HepG2 (cell line): ENCODE data around the gene ZNF556. TPM values are rescaled to one million over a fixed set of nuclear protein-coding genes. Genes with fewer than 3 reads are reported as not detected.

Experiments
- BCL6 ChIP-seq: IDR thresholded peaks from 2 replicates; pipeline ENCODE4 v1.6.1; 2016; ENCODE audit warnings: missing genetic modification reagents, missing compliant biosample characterization
- HINFP ChIP-seq: sonication (generic); formaldehyde crosslinking; IDR thresholded peaks from 2 replicates; pipeline ENCODE4 v1.4.0; 2020; ENCODE audit warnings: low read depth, mild to moderate bottlenecking, missing genetic modification reagents
- KDM3A ChIP-seq: IDR thresholded peaks from 2 replicates; pipeline ENCODE4 v1.6.1; 2018; ENCODE audit warnings: low read depth, missing compliant biosample characterization
- MBD4 ChIP-seq: IDR thresholded peaks from 2 replicates; pipeline ENCODE4 v1.6.1; 2012; ENCODE audit warnings: low read length, inconsistent platforms, borderline replicate concordance
- MIER3 ChIP-seq: IDR thresholded peaks from 2 replicates; pipeline ENCODE4 v1.6.1; 2016; ENCODE audit warnings: missing compliant biosample characterization, borderline replicate concordance
- MTA1 ChIP-seq: sonication (generic); formaldehyde crosslinking; IDR thresholded peaks from 2 replicates; pipeline ENCODE4 v1.4.0; 2020; ENCODE audit warnings: missing genetic modification reagents, mild to moderate bottlenecking, borderline replicate concordance
- NFIC ChIP-seq: IDR thresholded peaks from 2 replicates; pipeline ENCODE4 v1.6.1; 2012; ENCODE audit warnings: mild to moderate bottlenecking, low read length, inconsistent platforms
- NR2C2 ChIP-seq: sonication (generic); formaldehyde crosslinking; IDR thresholded peaks from 2 replicates; pipeline ENCODE4 v1.4.0; 2020; ENCODE audit warnings: missing genetic modification reagents, mild to moderate bottlenecking, moderate library complexity, borderline replicate concordance
- PCBP1 ChIP-seq: fragments of 200-400 bp; formaldehyde crosslinking; IDR thresholded peaks from 2 replicates; pipeline ENCODE4 v1.6.1; 2017; ENCODE audit warnings: mild to moderate bottlenecking, low read depth, low read length, borderline replicate concordance
- POLR2AphosphoS5 ChIP-seq: IDR thresholded peaks from 2 replicates; pipeline ENCODE4 v1.6.1; 2012; ENCODE audit warnings: low read depth, low read length
- PPARG ChIP-seq: conservative IDR thresholded peaks from 2 replicates; pipeline ENCODE4 v1.6.1; 2016; ENCODE audit warnings: missing biosample characterization, missing genetic modification reagents
- THAP9 ChIP-seq: sonication (generic); formaldehyde crosslinking; IDR thresholded peaks from 2 replicates; pipeline ENCODE4; 2020; ENCODE audit warnings: missing genetic modification reagents, mild to moderate bottlenecking, borderline replicate concordance
- ZFX ChIP-seq: sonication (generic); formaldehyde crosslinking; IDR thresholded peaks from 2 replicates; pipeline ENCODE4 v1.4.0; 2020; ENCODE audit warnings: mild to moderate bottlenecking, low read depth, missing genetic modification reagents, moderate library complexity
- ZIK1 ChIP-seq: sonication (generic); formaldehyde crosslinking; IDR thresholded peaks from 2 replicates; pipeline ENCODE4 v1.5.0; 2020; ENCODE audit warnings: mild to moderate bottlenecking, low read depth, missing genetic modification reagents, borderline replicate concordance
- ZNF251 ChIP-seq: sonication (generic); formaldehyde crosslinking; IDR thresholded peaks from 2 replicates; pipeline ENCODE4 v1.9.0; 2021; ENCODE audit warnings: mild to moderate bottlenecking, missing genetic modification reagents
- ZNF367 ChIP-seq: sonication (generic); formaldehyde crosslinking; IDR thresholded peaks from 2 replicates; pipeline ENCODE4 v1.4.0; 2020; ENCODE audit warnings: missing genetic modification reagents, borderline replicate concordance
- ZNF547 ChIP-seq: sonication (generic); formaldehyde crosslinking; IDR thresholded peaks from 2 replicates; pipeline ENCODE4 v1.5.1; 2020; ENCODE audit warnings: mild to moderate bottlenecking, missing genetic modification reagents
- ZNF577 ChIP-seq: sonication (generic); formaldehyde crosslinking; IDR thresholded peaks from 2 replicates; pipeline ENCODE4 v1.4.0; 2020; ENCODE audit warnings: mild to moderate bottlenecking, low read depth, missing genetic modification reagents, borderline replicate concordance
- ZNF670 ChIP-seq: sonication (generic); formaldehyde crosslinking; IDR thresholded peaks from 2 replicates; pipeline ENCODE4 v1.8.0; 2022; ENCODE audit warnings: mild to moderate bottlenecking, missing genetic modification reagents, borderline replicate concordance
- ZNF780A ChIP-seq: sonication (generic); formaldehyde crosslinking; IDR thresholded peaks from 2 replicates; pipeline ENCODE4 v1.8.0; 2022; ENCODE audit warnings: mild to moderate bottlenecking, missing genetic modification reagents, moderate library complexity
- polyA plus RNA-seq, 8 experiments: library from polyadenylated mRNA; depleted of rRNA in 3 of 8; stranded (reverse) in 7 of 8; unstranded in 1 of 8; fragments of >200 nt; fragmentation: Illumina TruSeq in 4 of 8; extraction: Trizol in 4 of 8; gene quantifications; 2 replicates each; pipeline versions ENCODE4 v1.2.1 to v1.2.3, GENCODE V29; 2011 to 2016; ENCODE audit warnings: low read depth in 4 of 8, missing spikeins in 1 of 8, mixed read lengths in 1 of 8; ENCODE audit not compliant: insufficient read depth in 1 of 8
- total RNA-seq, 5 experiments: library from RNA; depleted of rRNA; stranded (reverse); fragments of >200 nt; fragmentation: Illumina TruSeq; extraction: Trizol; gene quantifications; 2 replicates each; pipeline ENCODE4 v1.2.3, GENCODE V29; 2016; ENCODE audit warnings: low read depth in 1 of 5
- TF ChIP-seq, protein P1 (sequence below): IDR thresholded peaks from 2 replicates; pipeline ENCODE4 v1.6.1; 2016; ENCODE audit warnings: low read depth
- TF ChIP-seq, protein P2 (sequence below): sonication (generic); formaldehyde crosslinking; IDR thresholded peaks from 2 replicates; pipeline ENCODE4 v1.4.0; 2020; ENCODE audit warnings: missing genetic modification reagents

ZNF556 gene
- total and polyA plus RNA-seq, 2 of the 13 experiments (the other 11 are each of a cell fraction or from before 2014, with no cell fraction given), result 4.2 to 28.6 TPM

GRCh38 chr19:2900296-2901252 is 33.4 kb downstream of the ZNF556 start, which contains the start of gene ZNF57 (continued):
- peak; percentile 81 for TF ChIP-seq HINFP (CRISPR knock-in tag)
- peak; percentile 67; the same call in 1 of the 2 replicates for TF ChIP-seq PCBP1
- TF ChIP-seq, protein P1, sequence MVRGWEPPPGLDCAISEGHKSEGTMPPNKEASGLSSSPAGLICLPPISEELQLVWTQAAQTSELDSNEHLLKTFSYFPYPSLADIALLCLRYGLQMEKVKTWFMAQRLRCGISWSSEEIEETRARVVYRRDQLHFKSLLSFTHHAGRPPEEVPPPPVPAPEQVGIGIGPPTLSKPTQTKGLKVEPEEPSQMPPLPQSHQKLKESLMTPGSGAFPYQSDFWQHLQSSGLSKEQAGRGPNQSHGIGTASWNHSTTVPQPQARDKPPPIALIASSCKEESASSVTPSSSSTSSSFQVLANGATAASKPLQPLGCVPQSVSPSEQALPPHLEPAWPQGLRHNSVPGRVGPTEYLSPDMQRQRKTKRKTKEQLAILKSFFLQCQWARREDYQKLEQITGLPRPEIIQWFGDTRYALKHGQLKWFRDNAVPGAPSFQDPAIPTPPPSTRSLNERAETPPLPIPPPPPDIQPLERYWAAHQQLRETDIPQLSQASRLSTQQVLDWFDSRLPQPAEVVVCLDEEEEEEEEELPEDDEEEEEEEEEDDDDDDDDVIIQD (CRISPR knock-in tag), result no peak
- TF ChIP-seq ZNF577 (CRISPR knock-in tag), result no peak
- 0 out of 2 replicates have a peak, but pooled peaks have one; percentile 19 for TF ChIP-seq BCL6 (CRISPR knock-in tag)
- no peak for TF ChIP-seq ZNF780A
- TF ChIP-seq ZFX (CRISPR knock-in tag), result peak; percentile 75
- peak; percentile 42; the same call in 1 of the 2 replicates for TF ChIP-seq ZNF670 (CRISPR knock-in tag)
- no peak; the same call in 1 of the 2 replicates for TF ChIP-seq NR2C2
- no peak for TF ChIP-seq MIER3 (CRISPR knock-in tag)
- TF ChIP-seq MTA1 (CRISPR knock-in tag), result 0 out of 2 replicates have a peak, but pooled peaks have one; percentile 49
- no peak for TF ChIP-seq PPARG
- TF ChIP-seq KDM3A (CRISPR knock-in tag), result no peak
- TF ChIP-seq, protein P2, sequence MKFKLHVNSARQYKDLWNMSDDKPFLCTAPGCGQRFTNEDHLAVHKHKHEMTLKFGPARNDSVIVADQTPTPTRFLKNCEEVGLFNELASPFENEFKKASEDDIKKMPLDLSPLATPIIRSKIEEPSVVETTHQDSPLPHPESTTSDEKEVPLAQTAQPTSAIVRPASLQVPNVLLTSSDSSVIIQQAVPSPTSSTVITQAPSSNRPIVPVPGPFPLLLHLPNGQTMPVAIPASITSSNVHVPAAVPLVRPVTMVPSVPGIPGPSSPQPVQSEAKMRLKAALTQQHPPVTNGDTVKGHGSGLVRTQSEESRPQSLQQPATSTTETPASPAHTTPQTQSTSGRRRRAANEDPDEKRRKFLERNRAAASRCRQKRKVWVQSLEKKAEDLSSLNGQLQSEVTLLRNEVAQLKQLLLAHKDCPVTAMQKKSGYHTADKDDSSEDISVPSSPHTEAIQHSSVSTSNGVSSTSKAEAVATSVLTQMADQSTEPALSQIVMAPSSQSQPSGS (CRISPR knock-in tag), result peak; percentile 45; the same call in 1 of the 2 replicates
- no peak for TF ChIP-seq NFIC
- peak; percentile 73; the same call in 1 of the 2 replicates for TF ChIP-seq ZNF547
- no peak for TF ChIP-seq MBD4
- no peak for TF ChIP-seq THAP9
- TF ChIP-seq ZNF367 (CRISPR knock-in tag), result no peak
- peak; percentile 68 for TF ChIP-seq POLR2AphosphoS5
- TF ChIP-seq ZIK1 (CRISPR knock-in tag), result no peak
- no peak for TF ChIP-seq ZNF251 (CRISPR knock-in tag)
